ENCODE measurements around the gene BCAS3.

DNA sequence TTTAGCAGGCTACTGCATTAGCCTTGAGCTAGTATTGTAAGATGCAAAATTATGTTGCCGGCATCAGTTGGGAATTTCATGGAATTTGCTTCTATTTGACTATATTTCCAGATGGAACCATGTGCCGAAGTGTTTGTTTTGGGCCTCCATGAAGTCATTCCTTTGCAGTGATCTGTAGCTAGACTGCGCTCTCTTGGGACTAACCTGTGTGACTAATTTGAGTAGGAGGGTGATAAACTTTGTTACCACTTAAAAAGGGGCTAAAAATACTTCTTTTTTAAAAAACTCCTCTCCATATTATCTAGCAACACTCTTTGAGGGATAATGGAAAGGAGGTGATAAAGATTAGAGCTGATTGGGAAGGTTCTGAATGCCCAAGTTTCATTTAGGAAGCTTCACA lies 555.2 kb downstream of the BCAS3 start:
- TF ChIP-seq POLR2A (IDR thresholded peaks at IDR 0.05; ENCODE audit: borderline replicate concordance, extremely low read depth, insufficient read depth, insufficient read length): no peak
- no peak for TF ChIP-seq SRF (IDR thresholded peaks at IDR 0.05; ENCODE audit: low read depth)
- TF ChIP-seq EZH2 (IDR thresholded peaks at IDR 0.05): no peak
- TF ChIP-seq, protein P1, sequence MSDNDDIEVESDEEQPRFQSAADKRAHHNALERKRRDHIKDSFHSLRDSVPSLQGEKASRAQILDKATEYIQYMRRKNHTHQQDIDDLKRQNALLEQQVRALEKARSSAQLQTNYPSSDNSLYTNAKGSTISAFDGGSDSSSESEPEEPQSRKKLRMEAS (IDR thresholded peaks at IDR 0.05): no peak
- TF ChIP-seq, protein P2, sequence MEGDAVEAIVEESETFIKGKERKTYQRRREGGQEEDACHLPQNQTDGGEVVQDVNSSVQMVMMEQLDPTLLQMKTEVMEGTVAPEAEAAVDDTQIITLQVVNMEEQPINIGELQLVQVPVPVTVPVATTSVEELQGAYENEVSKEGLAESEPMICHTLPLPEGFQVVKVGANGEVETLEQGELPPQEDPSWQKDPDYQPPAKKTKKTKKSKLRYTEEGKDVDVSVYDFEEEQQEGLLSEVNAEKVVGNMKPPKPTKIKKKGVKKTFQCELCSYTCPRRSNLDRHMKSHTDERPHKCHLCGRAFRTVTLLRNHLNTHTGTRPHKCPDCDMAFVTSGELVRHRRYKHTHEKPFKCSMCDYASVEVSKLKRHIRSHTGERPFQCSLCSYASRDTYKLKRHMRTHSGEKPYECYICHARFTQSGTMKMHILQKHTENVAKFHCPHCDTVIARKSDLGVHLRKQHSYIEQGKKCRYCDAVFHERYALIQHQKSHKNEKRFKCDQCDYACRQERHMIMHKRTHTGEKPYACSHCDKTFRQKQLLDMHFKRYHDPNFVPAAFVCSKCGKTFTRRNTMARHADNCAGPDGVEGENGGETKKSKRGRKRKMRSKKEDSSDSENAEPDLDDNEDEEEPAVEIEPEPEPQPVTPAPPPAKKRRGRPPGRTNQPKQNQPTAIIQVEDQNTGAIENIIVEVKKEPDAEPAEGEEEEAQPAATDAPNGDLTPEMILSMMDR (IDR thresholded peaks at IDR 0.05 in 2 of 3, conservative IDR thresholded peaks at IDR 0.05 in 1 of 3; ENCODE audit: borderline replicate concordance in 1 of 3, insufficient read depth in 1 of 3, low read depth in 2 of 3, low read length in 2 of 3): no peak
- TF ChIP-seq FOSL1 (IDR thresholded peaks at IDR 0.05; ENCODE audit: low read depth): no peak
- no peak for TF ChIP-seq CEBPB (IDR thresholded peaks at IDR 0.05; ENCODE audit: low read depth)
- no peak for TF ChIP-seq JUND (IDR thresholded peaks at IDR 0.05)
- TF ChIP-seq ZNF274 (IDR thresholded peaks at IDR 0.05; ENCODE audit: low read depth, low read length): no peak
- TF ChIP-seq RAD21 (IDR thresholded peaks at IDR 0.05; ENCODE audit: low read depth): no peak
- TF ChIP-seq POLR2AphosphoS5 (IDR thresholded peaks at IDR 0.05; ENCODE audit: low read depth, low read length): no peak
- no peak for TF ChIP-seq ZFX (IDR thresholded peaks at IDR 0.05)
- TF ChIP-seq EZH2phosphoT487 (IDR thresholded peaks at IDR 0.05; ENCODE audit: borderline replicate concordance): no peak
- no peak for TF ChIP-seq YY1 (IDR thresholded peaks at IDR 0.05; ENCODE audit: extremely low read depth, insufficient replicate concordance, low read depth, low read length)

Data from HCT116 (cell line).